H9 (cell line): ENCODE measurements around the gene IGDCC3. TPM values are rescaled to one million over a fixed set of nuclear protein-coding genes. Genes with fewer than 3 reads are reported as not detected.

Experiments
- DNase-seq: peaks from one replicate; pipeline ENCODE4 v3.0.0-alpha.2; 2017
- H2AFZ ChIP-seq: one replicate; pipeline ENCODE4 v1.6.1; 2013; ENCODE audit warnings: mild to moderate bottlenecking, low read length, control low read depth, moderate library complexity
- H2AK5ac ChIP-seq: 2 replicates; pipeline ENCODE4 v1.6.1; 2013; ENCODE audit warnings: low read length, control low read depth, mixed read lengths; ENCODE audit not compliant: insufficient read length
- H2BK120ac ChIP-seq: one replicate; pipeline ENCODE4 v1.6.1; 2013; ENCODE audit warnings: low read depth, mild to moderate bottlenecking, low read length, control low read depth, inconsistent platforms; ENCODE audit not compliant: poor library complexity, severe bottlenecking
- H2BK12ac ChIP-seq: 2 replicates; pipeline ENCODE4 v1.6.1; 2013; ENCODE audit warnings: low read length, control low read depth, mixed read lengths, low read depth; ENCODE audit not compliant: insufficient read length
- H2BK15ac ChIP-seq: 2 replicates; pipeline ENCODE4 v1.6.1; 2013; ENCODE audit warnings: low read depth, low read length, control low read depth
- H2BK20ac ChIP-seq: one replicate; pipeline ENCODE4 v1.6.1; 2013; ENCODE audit warnings: low read depth, mild to moderate bottlenecking, low read length, control low read depth, inconsistent platforms; ENCODE audit not compliant: poor library complexity, severe bottlenecking
- H2BK5ac ChIP-seq: 2 replicates; pipeline ENCODE4 v1.6.1; 2013; ENCODE audit warnings: low read length, control low read depth, mixed read lengths; ENCODE audit not compliant: insufficient read length
- H3K14ac ChIP-seq: 2 replicates; pipeline ENCODE4 v1.6.1; 2013; ENCODE audit warnings: low read length, control low read depth; ENCODE audit not compliant: insufficient read depth
- H3K18ac ChIP-seq: 2 replicates; pipeline ENCODE4 v1.6.1; 2013; ENCODE audit warnings: low read depth, mild to moderate bottlenecking, mixed read lengths, low read length, control low read depth; ENCODE audit not compliant: insufficient read length
- H3K23ac ChIP-seq: 2 replicates; pipeline ENCODE4 v1.6.1; 2013; ENCODE audit warnings: low read length, control low read depth, mixed read lengths, low read depth; ENCODE audit not compliant: insufficient read length
- H3K23me2 ChIP-seq: 2 replicates; pipeline ENCODE4 v1.6.1; 2013; ENCODE audit warnings: low read depth, mild to moderate bottlenecking, mixed read lengths, low read length, control low read depth; ENCODE audit not compliant: insufficient read length, poor library complexity, severe bottlenecking
- H3K27ac ChIP-seq: 2 replicates; pipeline ENCODE4 v1.5.1; 2013; ENCODE audit warnings: low read length, control low read depth, mixed read lengths, low read depth; ENCODE audit not compliant: insufficient read length
- H3K27me3 ChIP-seq: 2 replicates; pipeline ENCODE4 v1.6.1; 2013; ENCODE audit warnings: low read length, control low read depth, inconsistent platforms; ENCODE audit not compliant: insufficient read depth
- H3K4ac ChIP-seq: 2 replicates; pipeline ENCODE4 v1.6.1; 2013; ENCODE audit warnings: low read depth, mild to moderate bottlenecking, control low read depth, inconsistent platforms, low read length, moderate library complexity
- H3K4me1 ChIP-seq: 2 replicates; pipeline ENCODE4 v1.6.1; 2013; ENCODE audit warnings: low read length, control low read depth, inconsistent platforms; ENCODE audit not compliant: insufficient read depth
- H3K4me2 ChIP-seq: 2 replicates; pipeline ENCODE4 v1.6.1; 2013; ENCODE audit warnings: low read length, control low read depth, mixed read lengths; ENCODE audit not compliant: insufficient read length, insufficient read depth
- H3K56ac ChIP-seq: 2 replicates; pipeline ENCODE4 v1.6.1; 2013; ENCODE audit warnings: low read depth, mild to moderate bottlenecking, mixed read lengths, low read length, control low read depth; ENCODE audit not compliant: insufficient read length
- H3K79me1 ChIP-seq: 2 replicates; pipeline ENCODE4 v1.6.1; 2013; ENCODE audit warnings: low read depth, mild to moderate bottlenecking, moderate library complexity, low read length, control low read depth, inconsistent platforms; ENCODE audit not compliant: insufficient read depth, poor library complexity, severe bottlenecking
- H3K79me2 ChIP-seq: 2 replicates; pipeline ENCODE4 v1.6.1; 2013; ENCODE audit warnings: low read length, control low read depth, inconsistent platforms; ENCODE audit not compliant: insufficient read depth
- H3K9ac ChIP-seq: 2 replicates; pipeline ENCODE4 v1.6.1; 2013; ENCODE audit warnings: low read length, control low read depth, mixed read lengths; ENCODE audit not compliant: insufficient read length; ENCODE audit errors: extremely low read depth
- H3K9me3 ChIP-seq: one replicate; pipeline ENCODE4 v1.6.1; 2013; ENCODE audit warnings: low read depth, low read length, inconsistent platforms; ENCODE audit not compliant: control insufficient read depth
- H3T11ph ChIP-seq: one replicate; pipeline ENCODE4 v1.6.1; 2013; ENCODE audit warnings: mild to moderate bottlenecking, low read length, control low read depth, inconsistent platforms
- H4K20me1 ChIP-seq: one replicate; pipeline ENCODE4 v1.6.1; 2013; ENCODE audit not compliant: control insufficient read depth, insufficient read length, insufficient read depth
- H4K5ac ChIP-seq: 2 replicates; pipeline ENCODE4 v1.6.1; 2013; ENCODE audit warnings: low read depth, mild to moderate bottlenecking, mixed read lengths, low read length, control low read depth; ENCODE audit not compliant: insufficient read length
- H4K8ac ChIP-seq: replicated peaks from 2 replicates; pipeline ENCODE4 v1.6.1; 2013; ENCODE audit warnings: low read length, control low read depth, mixed read lengths, low read depth; ENCODE audit not compliant: insufficient read length
- H4K91ac ChIP-seq: 2 replicates; pipeline ENCODE4 v1.6.1; 2013; ENCODE audit warnings: low read depth, mild to moderate bottlenecking, moderate library complexity, mixed read lengths, low read length, control low read depth; ENCODE audit not compliant: insufficient read length
- H3K27ac Mint-ChIP-seq, 3 experiments: 2 replicates in 2 of 3; 3 replicates in 1 of 3; pipeline ENCODE4 v1.8.0; 2020 to 2021; ENCODE audit warnings: mixed read lengths in 3 of 3, mild to moderate bottlenecking in 1 of 3, moderate library complexity in 1 of 3
- H3K27me3 Mint-ChIP-seq: 2 replicates; pipeline ENCODE4 v1.8.0; 2021; ENCODE audit warnings: low read depth, mild to moderate bottlenecking, moderate library complexity, mixed read lengths
- H3K36me3 Mint-ChIP-seq, 3 experiments: 2 replicates in 2 of 3; 3 replicates in 1 of 3; pipeline ENCODE4 v1.8.0; 2020 to 2021; ENCODE audit warnings: low read depth in 3 of 3, mixed read lengths in 3 of 3; ENCODE audit not compliant: insufficient read depth in 1 of 3
- H3K4me1 Mint-ChIP-seq, 2 experiments: 2 replicates each; pipeline ENCODE4 v1.8.0; 2020; ENCODE audit warnings: mixed read lengths in 2 of 2
- H3K4me3 Mint-ChIP-seq, 2 experiments: 2 replicates in 1 of 2; 3 replicates in 1 of 2; pipeline ENCODE4 v1.8.0; 2020 to 2021; ENCODE audit warnings: mild to moderate bottlenecking in 2 of 2, mixed read lengths in 2 of 2, moderate library complexity in 1 of 2
- H3K9me3 Mint-ChIP-seq, 2 experiments: 2 replicates in 1 of 2; 3 replicates in 1 of 2; pipeline ENCODE4 v1.8.0; 2020; ENCODE audit warnings: mild to moderate bottlenecking in 2 of 2, mixed read lengths in 2 of 2, moderate library complexity in 1 of 2
- WGBS: extraction: QIAGEN DNeasy Blood & Tissue Kit; methylation state at CpG from one replicate; pipeline ENCODE4 v1.1.7; 2013; ENCODE audit warnings: missing lambda C conversion rate, low lambda C conversion rate, mixed read lengths; ENCODE audit not compliant: insufficient read length; ENCODE audit errors: extremely low coverage; 5-methylcytosine and 5-hydroxymethylcytosine counted together
- total RNA-seq: library from RNA; stranded (reverse); gene quantifications from 2 replicates; pipeline ENCODE4 v1.2.1, GENCODE V29; 2021
- TF ChIP-seq, protein P1 (sequence below): fragments of 200-600 bp; sonication (generic); conservative IDR thresholded peaks from 3 replicates; pipeline ENCODE4 v1.8.0; 2021; ENCODE audit warnings: antibody characterized with exemption, mild to moderate bottlenecking

Gene IGDCC3
- total RNA-seq, 1 experiment from 2014 or later, result 18.9 TPM

DNA sequence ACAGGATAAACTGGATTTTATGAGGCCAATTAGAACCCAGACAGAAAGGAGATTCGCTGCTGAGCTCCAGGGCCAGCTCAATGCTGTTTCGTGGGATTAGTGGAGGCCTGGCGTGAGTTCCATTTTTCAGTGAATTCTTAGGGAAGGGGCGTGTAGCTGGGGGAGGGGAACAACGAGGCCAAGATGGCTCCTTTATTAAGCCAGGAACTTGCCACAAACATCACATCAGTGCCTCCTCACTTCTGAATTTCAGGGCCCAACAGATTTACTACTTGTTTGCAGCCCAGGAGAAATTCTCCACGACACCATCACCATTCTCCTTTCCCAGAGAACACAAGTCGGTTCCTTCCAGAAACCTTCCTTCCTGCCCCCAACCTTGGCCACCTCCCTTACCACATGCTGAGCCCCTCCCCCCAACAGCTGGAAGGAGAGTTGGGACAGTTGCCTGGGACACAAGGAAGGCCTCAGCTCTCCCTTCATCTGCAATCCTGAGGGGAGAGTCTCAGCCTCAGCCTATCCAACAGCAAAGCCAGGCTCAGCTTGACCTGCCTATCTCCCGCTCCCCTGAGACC, 39.1 kb upstream of the IGDCC3 start:
- TF ChIP-seq, protein P1, sequence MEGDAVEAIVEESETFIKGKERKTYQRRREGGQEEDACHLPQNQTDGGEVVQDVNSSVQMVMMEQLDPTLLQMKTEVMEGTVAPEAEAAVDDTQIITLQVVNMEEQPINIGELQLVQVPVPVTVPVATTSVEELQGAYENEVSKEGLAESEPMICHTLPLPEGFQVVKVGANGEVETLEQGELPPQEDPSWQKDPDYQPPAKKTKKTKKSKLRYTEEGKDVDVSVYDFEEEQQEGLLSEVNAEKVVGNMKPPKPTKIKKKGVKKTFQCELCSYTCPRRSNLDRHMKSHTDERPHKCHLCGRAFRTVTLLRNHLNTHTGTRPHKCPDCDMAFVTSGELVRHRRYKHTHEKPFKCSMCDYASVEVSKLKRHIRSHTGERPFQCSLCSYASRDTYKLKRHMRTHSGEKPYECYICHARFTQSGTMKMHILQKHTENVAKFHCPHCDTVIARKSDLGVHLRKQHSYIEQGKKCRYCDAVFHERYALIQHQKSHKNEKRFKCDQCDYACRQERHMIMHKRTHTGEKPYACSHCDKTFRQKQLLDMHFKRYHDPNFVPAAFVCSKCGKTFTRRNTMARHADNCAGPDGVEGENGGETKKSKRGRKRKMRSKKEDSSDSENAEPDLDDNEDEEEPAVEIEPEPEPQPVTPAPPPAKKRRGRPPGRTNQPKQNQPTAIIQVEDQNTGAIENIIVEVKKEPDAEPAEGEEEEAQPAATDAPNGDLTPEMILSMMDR, result no peak
- Histone ChIP-seq H3K79me2 (no peaks in the 10 kb centered on the region; the same call in 1 of the 2 replicates), H3K23ac (no peak overlapping the region), H3K56ac (no peak overlapping the region), H3K9ac (no peak overlapping the region), H3K14ac (peak overlapping the region; percentile 94; the same call in 1 of the 2 replicates), H2BK5ac (peak overlapping the region; percentile 17), H3K4ac (peak overlapping the region; percentile 15; the same call in 1 of the 2 replicates), H3K4me2 (peak overlapping the region; percentile 60), H3T11ph (peak overlapping the region; percentile 94), H3K27me3 (no peaks in the 10 kb centered on the region; the same call in 1 of the 2 replicates), H3K18ac (peak overlapping the region; percentile 92), H3K4me1 (peaks cover 29% of the 10 kb centered on the region; the same call in 1 of the 2 replicates), H3K23me2 (peaks cover 10% of the 10 kb centered on the region), H3K79me1 (no peaks in the 10 kb centered on the region), H2BK120ac (no peak overlapping the region), H4K20me1 (no peaks in the 10 kb centered on the region), H2BK20ac (no peak overlapping the region), H4K8ac (no peak overlapping the region), H2AK5ac (no peak overlapping the region), H4K5ac (no peak overlapping the region), H3K27ac (peak overlapping the region; percentile 20), H4K91ac (peak overlapping the region; percentile 78), H2AFZ (no peak overlapping the region), H2BK12ac (peak overlapping the region; percentile 40), H3K9me3 (no peaks in the 10 kb centered on the region), H2BK15ac (no peak overlapping the region)
- Mint-ChIP-seq H3K27ac (peak overlapping the region; percentile 98 to 100 (median 99)), H3K36me3 (peaks cover 3 to 17% (median 4%) of the 10 kb centered on the region in 3 experiments), H3K4me1 (peaks cover 79 to 86% of the 10 kb centered on the region in 2 experiments), H3K4me3 (peak overlapping the region; percentile 54 to 67), H3K9me3 (no peaks in the 10 kb centered on the region), H3K27me3 (0 out of 2 replicates have a peak, but pooled peaks cover 2% of the 10 kb centered on the region)
- DNase-seq, result peak; percentile 86
- no CpG with 5 or more reads among the region's 8 CpGs for WGBS
